NOMO-1 treated with dmso at 0.1 percent for 144 hours (cell line): ENCODE data around the gene OLFM3.

Experiments used
- DNase-seq: peaks from one replicate; lab custom pipeline; 2025; ENCODE audit not compliant: unreplicated experiment; lab: John Stamatoyannopoulos, UW

OLFM3 gene

GRCh38 chr1:101996825-101997465 is at the start of gene OLFM3:
Gene OLFM3, minus strand, starts transcription at chr1:101996926.
- no peak for DNase-seq

GRCh38 chr1:102045752-102046151 is 49.0 kb upstream of the OLFM3 start:
- DNase-seq, result no peak

- no peak for DNase-seq
Measured at GRCh38 chr1:102032534-102032933, 35.8 kb upstream of the OLFM3 start.

DNA sequence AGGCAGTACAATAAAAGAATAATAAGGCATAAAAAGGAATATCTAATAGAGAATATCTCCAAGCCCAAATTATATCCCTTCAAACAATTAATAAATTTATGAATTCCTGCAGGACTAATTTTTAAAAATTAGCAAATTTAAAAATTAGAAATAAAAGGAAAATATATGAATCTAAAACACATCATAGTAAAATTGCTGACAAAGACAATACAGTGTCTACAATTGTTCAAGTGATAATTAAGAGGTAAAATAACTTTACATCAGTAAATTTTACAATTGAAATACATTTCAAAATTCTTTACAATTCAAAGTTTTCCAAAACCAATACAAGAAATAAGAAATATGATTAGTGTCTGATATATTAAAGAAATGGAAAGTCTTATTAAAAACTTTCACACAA is 22.8 kb upstream of the OLFM3 start:
- DNase-seq, result no peak

DNA sequence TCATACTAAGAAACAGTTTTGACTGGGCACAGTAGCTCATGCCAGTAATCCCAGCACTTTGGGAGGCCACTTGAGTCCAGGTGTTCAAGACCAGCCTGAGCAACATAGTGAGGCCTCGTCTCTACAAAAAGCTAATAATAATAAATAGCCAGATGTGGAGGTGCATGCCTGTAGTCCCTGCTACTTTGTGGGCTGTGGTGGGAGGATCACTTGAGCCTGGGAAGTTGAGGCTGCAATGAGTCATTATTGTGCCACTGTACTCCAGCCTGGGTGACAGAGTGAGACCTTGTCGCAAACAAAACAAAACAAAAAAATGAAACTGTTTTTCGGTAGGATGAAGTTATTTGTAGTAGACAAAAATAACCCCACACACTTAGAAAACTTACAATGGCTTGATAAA is 19.0 kb upstream of the OLFM3 start:
- no peak for DNase-seq

GRCh38 chr1:102002057-102002456 is 5.3 kb upstream of the OLFM3 start:
- DNase-seq, result no peak

- DNase-seq, result no peak
Measured at GRCh38 chr1:101995984-101996745, 561 bp downstream of the OLFM3 start.

GRCh38 chr1:101993710-101994109 is 3.0 kb downstream of the OLFM3 start:
- no peak for DNase-seq

DNA sequence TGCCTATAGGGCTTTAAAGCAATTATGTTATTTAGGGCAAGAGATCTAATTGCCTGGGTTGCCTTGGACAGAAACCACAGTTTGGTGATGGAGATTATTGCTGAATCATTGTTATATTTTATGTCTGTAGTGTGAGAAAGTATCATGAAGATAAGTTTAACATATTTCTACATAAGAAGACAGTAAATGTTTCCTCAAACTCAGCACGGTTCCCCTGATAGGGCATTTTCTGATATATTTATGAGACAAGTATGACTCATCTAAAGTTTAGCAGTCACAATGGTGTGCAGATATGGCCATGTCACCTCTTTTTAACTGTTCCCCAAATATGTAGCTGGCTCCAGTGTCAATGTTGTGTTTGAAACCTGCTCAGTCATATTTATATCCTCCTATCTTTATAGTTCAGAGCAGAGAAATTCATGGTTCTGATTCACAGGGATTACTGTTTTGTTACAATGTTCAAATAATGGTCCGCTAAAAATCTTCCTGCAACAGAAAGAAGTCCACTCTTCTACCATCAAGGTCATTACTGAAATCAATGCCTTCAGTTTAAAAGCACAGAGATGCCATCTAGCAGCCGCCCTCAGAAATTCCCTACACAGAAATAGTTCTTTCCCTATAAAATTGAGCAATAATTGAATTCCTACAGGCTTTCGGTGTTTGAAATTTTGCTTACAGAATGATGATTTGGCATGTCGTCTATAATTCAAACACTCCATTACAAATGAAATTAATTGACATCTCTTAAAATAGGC is 3.7 kb downstream of the OLFM3 start:
- DNase-seq, result no peak

GRCh38 chr1:101980974-101981373 is 15.8 kb downstream of the OLFM3 start:
- no peak for DNase-seq

DNA sequence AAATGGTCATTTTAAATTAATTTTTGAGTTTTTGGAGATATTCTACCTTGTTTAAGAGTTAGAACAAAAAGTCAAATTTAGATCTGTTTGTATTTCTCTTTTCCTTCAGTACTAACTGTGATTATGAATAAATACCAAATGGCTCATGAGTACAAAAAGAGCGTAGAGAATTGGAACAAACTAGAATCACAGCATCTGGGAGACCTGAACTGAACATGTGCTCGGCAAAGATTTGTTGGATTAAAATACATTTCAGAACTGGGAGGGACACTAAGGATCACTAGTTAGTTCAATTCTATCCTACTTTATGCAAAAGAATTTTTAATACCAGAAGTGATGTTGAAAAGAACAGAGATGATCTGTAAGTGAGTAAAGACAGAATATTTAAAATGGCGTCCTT is 19.5 kb downstream of the OLFM3 start:
- DNase-seq, result no peak

DNA sequence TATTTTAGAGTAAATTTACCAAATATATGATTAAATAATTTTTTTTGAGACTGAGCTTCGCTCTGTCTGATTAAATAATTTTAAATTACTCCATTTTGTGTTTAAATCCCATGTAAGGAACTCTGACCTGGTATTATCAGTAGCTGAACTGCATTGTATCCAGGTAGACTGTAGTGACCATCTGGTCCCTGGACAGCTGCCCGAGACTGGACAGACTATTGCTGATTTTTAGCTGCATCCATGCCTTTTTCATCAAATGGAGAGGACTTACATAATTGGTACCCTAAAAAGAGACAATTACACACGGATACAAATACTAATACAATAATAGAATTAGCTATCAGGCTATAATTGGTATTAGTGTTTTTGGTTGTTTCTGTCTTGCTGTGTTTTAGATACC is 20.6 kb downstream of the OLFM3 start:
- DNase-seq, result no peak

DNA sequence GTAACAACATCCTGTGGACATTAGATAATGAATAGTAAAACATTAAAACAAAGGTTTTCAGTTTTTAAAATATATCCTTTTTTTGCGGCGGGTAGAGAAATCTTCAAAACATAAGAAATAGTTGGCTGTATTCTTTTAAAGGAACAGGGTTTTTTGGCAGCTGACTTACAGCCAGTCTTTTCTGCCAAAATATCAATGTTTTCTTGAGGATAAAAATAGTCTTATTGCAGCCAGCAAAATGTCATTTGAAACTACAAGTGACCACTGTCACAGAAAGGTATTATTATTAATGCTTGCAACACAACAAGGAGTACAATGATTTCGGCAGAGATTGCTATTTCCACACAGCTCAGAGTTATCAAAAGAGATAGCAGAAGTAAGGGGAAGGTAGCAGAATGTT is 21.4 kb downstream of the OLFM3 start:
- no peak for DNase-seq

GRCh38 chr1:101974599-101975274 is 22.0 kb downstream of the OLFM3 start:
- DNase-seq, result no peak

GRCh38 chr1:101971304-101971703 is 25.4 kb downstream of the OLFM3 start:
- DNase-seq, result no peak

- no peak for DNase-seq
Measured at GRCh38 chr1:101967871-101968270, 28.9 kb downstream of the OLFM3 start.

- DNase-seq, result no peak
Measured at GRCh38 chr1:101965341-101965740, 31.4 kb downstream of the OLFM3 start.

GRCh38 chr1:101964708-101965107 is 32.0 kb downstream of the OLFM3 start:
- DNase-seq, result no peak

GRCh38 chr1:101960142-101960541 is 36.6 kb downstream of the OLFM3 start:
- no peak for DNase-seq

DNA sequence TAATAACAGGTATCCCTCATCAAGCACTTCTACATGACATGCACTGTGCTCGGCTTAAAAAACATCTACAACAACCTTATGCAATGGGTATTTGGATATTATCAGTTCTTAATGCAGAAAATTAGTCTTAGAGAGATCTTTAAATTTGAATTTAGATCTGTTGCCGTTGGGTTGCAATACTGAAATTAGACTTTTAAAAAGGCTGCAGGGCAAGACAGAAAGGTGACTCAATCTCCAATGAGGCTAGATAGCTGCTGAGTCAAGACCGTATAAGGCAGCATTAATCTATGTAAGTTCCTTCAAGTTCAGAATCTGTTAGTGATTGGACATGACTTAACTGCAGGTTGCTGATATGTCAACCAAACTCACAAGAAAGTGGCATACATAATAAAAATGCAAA is 37.3 kb downstream of the OLFM3 start:
- no peak for DNase-seq

DNA sequence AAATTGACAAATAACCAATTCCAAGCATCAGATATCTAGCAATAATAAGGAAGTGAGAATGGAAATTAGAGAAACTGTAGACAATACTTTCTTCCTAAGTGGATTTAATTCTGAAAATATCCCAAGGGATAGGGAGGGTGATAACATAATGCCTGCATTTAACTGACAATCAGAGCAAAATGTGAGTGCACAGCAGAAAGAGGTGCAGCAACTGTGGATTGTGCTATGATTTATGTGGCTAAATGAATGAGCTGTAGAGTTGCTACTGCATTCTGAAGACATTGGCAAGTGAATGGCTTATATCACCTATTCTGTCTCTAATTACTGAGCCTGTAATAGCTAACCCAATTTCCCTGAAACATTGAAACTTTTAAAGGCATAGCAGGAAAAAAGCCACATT is 39.0 kb downstream of the OLFM3 start:
- no peak for DNase-seq

DNA sequence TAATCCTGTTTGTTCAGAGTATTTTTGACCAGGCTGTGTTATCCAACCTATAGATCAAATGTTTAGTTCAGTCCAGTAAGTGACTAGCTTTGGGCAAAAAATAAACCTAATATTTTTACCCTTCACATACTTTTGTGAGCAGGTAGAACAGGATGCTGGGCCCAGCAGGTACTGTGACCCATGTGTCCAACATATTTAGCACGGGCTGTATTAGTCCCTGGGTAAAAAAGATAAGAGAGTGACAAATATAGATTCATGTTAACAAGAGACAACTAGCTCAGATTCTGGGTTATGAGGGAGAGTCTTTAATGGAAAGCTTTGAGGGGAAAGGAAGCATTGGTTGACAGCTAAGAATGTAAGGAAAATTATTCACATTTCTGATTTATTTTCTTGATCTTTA is 43.1 kb downstream of the OLFM3 start:
- DNase-seq, result no peak
